AG04449 (cell line): ENCODE data around the gene PAN2.

Source experiments
- CTCF ChIA-PET: fragments of 350-600 bp; formaldehyde crosslinking; extraction: SDS; loops from one replicate; lab custom pipeline; 2021; ENCODE audit warnings: antibody characterized with exemption; lab: Yijun Ruan, JAX
- POLR2A ChIA-PET: fragments of 400-600, 350-600 bp; formaldehyde crosslinking; extraction: SDS; loops from one replicate; lab custom pipeline; 2020; ENCODE audit warnings: antibody characterized with exemption, inconsistent platforms; lab: Yijun Ruan, JAX
- DNase-seq: peaks from one replicate; pipeline ENCODE4 v3.0.0-alpha.2; 2010; ENCODE audit warnings: low read depth, low spot score
- H3K4me3 ChIP-seq: 2 replicates; pipeline ENCODE4 v1.5.1; 2011; ENCODE audit warnings: low read depth, mild to moderate bottlenecking, control low read depth, low read length
- CTCF ChIP-seq: IDR thresholded peaks from one replicate; pipeline ENCODE4 v1.5.1; 2011; ENCODE audit warnings: mild to moderate bottlenecking, moderate library complexity, low read length, control low read depth, inconsistent platforms; ENCODE audit not compliant: insufficient read depth; ENCODE audit errors: missing control alignments

The PAN2 gene

DNA sequence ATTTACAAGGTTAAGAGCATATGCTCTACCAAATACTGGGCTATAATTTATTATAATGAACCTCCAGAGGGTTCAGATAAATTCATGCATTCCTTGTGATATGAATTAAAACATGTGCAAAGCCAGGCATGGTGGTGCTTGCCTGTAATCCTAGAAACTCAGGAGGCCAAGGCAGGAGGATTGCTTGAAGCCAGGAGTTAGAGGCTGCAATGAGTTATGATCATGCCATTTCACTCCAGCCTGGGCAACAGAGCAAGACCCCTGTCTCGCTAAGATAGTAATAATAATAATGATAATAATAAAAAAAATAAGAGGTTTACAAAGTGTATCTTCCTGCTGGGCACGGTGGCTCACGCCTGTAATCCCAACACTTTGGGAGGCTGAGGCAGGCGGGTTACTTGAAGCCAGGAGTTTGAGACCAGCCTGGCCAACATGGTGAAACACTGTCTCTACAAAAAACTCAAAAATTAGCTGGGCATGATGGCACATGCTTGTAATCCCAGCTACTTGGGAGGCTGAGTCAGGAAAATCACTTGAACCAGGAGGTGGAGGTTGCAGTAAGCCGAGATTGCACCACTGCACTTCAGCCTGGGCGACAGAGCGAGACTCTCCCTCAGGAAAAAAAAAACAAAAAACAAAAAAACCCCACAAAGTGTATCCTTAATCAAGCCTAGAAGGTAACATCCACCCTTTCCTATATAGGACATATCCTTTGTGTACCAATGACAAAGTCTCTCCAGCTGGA, 26.4 kb downstream of the PAN2 start:
- CTCF ChIA-PET, result interaction anchor here (1.0 to 1.9 kb wide), 5 partner anchors 18 to 157 kb away, joined by 3 to 10 read pairs (median 6); partner anchors contain the start of genes COQ10A and SMARCC2
- POLR2A ChIA-PET, result no interaction called here
- H3K4me3 ChIP-seq, result no peak overlapping the region
- DNase-seq, result no peak
- no peak for TF ChIP-seq CTCF

DNA sequence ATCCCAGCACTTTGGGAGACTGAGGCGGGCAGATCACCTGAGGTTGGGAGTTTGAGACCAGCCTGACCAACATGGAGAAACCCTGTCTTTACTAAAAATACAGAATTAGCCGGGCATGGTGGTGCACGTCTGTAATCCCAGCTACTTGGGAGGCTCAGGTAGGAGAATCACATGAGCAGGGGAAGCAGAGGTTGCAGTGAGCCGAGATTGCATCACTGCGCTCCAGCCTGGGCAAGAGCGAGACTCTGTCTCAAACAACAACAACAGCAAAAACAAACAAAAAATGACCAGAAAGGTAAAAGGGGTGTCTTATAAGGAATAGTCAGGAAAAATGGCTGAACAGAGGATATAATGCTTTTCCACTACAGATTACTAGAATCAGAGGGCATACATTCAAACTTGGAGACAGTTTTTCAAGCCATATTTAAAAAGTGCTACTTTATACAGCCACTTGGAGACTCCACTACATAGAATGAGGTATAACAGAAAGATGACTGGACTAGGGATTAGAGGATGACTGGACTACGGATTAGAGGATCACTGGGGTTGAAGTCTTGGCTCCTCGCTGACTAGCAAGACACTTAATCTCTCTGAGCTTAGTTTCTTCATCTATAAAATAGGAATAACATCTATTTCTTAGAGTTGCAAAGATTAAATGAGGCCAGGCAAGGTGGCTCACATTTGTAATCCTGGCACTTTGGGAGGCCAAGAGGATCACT, 28.8 kb downstream of the PAN2 start:
- POLR2A ChIA-PET, result no interaction called here
- DNase-seq, result no peak
- no peak overlapping the region for H3K4me3 ChIP-seq
- CTCF ChIA-PET, result interaction anchor here (0.7 to 1.5 kb wide), 5 partner anchors 9 to 159 kb away, joined by 3 to 5 read pairs (median 3); partner anchors contain the start of gene CNPY2
- TF ChIP-seq CTCF, result no peak

DNA sequence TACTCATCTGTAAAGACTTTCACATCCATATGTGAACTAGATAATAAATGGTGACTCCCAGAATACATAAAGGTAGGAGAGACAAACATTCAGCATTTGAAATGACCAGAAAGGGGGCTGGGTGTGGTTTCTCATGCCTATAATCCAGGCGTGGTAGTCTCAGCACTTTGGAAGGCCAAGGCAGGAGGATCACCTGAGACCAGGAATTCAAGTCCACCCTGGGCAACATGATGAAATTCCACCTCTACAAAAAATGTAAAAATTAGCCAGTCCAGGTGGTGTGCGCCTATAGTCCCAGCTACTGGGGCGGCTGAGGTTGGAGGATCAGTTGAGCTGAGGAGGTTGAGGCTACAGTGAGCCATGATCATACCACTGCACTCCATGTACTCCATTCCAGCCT, 29.5 kb downstream of the PAN2 start:
- DNase-seq, result no peak
- CTCF ChIA-PET, result interaction anchor here (1.0 to 1.5 kb wide), 2 partner anchors 10 to 12 kb away, joined by 3 to 5 read pairs; no protein-coding TSS in a partner anchor
- POLR2A ChIA-PET, result no interaction called here
- no peak for TF ChIP-seq CTCF
- no peak overlapping the region for H3K4me3 ChIP-seq

DNA sequence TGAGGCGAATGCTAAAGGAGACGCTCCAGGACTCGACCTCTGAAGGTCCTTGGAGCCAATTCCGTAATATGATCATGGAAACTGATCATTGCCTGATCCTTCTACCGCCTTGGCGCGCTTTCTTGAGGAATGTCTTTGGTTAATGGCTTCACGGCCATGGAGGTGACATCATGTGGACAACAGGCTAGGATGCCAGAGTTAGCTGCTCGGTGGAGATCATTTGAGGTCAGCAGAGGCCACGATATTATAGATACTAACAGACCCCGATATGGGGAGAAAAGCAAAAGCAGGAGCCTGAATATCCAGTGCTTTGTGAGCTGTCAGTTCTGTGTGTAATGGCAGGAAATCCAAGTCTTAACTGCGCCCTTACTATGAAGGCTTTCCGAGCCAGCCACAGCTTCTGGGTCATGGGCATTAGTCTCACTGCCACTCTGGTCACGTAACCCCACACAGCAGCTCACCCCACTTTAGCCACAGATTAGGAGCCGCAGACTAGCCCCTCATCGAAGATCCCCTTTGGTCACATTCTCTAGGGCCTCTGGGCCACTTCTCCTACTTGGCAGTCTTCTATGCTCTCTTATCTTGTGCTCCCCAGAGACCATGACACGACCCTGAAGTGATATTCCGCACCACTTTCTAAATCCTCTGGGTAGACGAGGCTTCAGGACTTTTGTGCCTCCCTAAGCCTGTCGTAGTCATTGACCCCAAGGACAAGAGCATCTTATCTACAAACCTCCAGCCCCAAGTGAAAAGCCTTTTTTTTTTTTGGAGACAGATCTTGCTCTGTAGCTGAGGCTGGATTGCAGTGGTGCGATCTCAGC, 32.9 kb downstream of the PAN2 start:
- TF ChIP-seq CTCF, result no peak
- H3K4me3 ChIP-seq, result peak overlapping the region; percentile 93
- POLR2A ChIA-PET, result interaction anchor here (0.6 to 1.6 kb wide), 2 partner anchors 15 to 86 kb away, joined by 3 to 6 read pairs; partner anchors contain the start of gene CNPY2
- CTCF ChIA-PET, result interaction anchor here (0.6 to 1.3 kb wide), 6 partner anchors 20 to 183 kb away, joined by 3 to 4 read pairs (median 3); partner anchors contain the start of gene ZC3H10
- no peak for DNase-seq

DNA sequence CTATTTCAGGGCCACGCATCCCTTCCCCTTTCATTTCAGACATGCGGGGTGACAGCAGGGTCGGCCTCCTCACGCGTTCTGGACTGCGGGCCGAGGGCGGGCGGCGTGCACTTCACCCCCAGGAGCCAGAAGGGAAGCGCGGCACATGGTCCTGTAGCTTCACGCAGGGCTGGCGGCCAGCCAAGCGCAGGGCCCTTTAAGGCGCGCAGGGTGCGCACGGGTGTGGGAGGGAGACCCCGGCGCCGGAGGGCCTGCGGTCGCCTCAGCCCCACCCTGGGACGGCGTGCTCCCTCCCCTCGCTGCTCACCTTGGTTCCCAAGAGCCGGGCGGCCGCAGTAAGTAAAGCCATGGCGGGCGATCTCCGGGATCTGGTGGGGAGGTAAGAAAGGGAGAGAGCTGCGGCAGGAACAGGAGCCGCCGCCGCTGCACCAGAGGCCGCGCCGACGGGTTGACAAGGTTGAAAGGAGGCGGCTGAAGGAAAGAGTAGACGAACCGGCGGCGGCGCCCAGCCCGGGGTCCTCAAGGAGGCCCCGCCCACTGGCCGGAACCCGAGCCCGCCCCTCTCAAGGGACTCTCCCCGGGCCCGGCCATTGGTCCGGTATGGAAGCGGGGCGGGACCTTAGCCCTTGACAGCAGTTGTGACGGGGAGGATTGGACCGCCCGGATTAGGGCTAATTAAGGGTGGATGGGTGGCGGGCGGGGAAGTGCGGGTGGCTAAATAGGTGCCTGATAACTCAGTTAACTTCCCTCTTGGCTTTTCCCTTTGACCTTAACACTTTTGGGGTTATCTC, 33.8 kb downstream of the PAN2 start, which contains the start of gene CS:
CS (minus strand) TSS at position 478 of the 791 bp plus-strand sequence; CDS start at position 349, 129 bp downstream.
- CTCF ChIA-PET, result interaction anchor here (0.8 to 3.6 kb wide), 8 partner anchors 22 to 182 kb away, joined by 3 to 21 read pairs (median 4); partner anchors contain the start of genes SMARCC2 and ZC3H10
- POLR2A ChIA-PET, result interaction anchor here (0.6 to 1.6 kb wide), 5 partner anchors 13 to 164 kb away, joined by 3 to 6 read pairs (median 4); partner anchors contain the start of genes CNPY2 and RNF41
- no peak for TF ChIP-seq CTCF
- peak within 1 kb of the TSS; percentile 93 for H3K4me3 ChIP-seq
- peak; percentile 67 for DNase-seq
